Sciatic nerve (tissue), 2 donors: Measurements from ENCODE around the gene GRIN1. TPM values are rescaled to one million over a fixed set of nuclear protein-coding genes. Genes with fewer than 3 reads are reported as not detected.

Experiments used
- ATAC-seq: fragments of 200-7000 bp; cut with Tn5 transposase; one replicate; pipeline ENCODE4 v1.9.1; 2020; ENCODE audit warnings: mild to moderate bottlenecking, moderate library complexity
- DNase-seq: peaks from one replicate; pipeline ENCODE4 v3.0.0-alpha.2; 2020; ENCODE audit warnings: low spot score
- intact Hi-C: fragments of 100-400 bp; cut with DNase I; formaldehyde crosslinking; loops from one replicate; pipeline ENCODE4 v1.14.2; 2022
- total RNA-seq: library from RNA; stranded (reverse); fragmentation: NEBNext Ultra II Directional; extraction: Animal tissue kit (Norgen Biotek cat#: 25700); gene quantifications from one replicate; pipeline ENCODE4 v1.2.1, GENCODE V29; 2021
- donor health status: DM: no; HTN: no; CAD: no.
- donor health status: DM: no; HTN: no; CAD: no.

GRIN1 gene
- total RNA-seq, 1 donor from 2014 or later = not detected

GRCh38 chr9:137198051-137198901 is 59.3 kb downstream of the GRIN1 start:
- ATAC-seq (no peak), DNase-seq (no peak)
- intact Hi-C loops = no loop called here

- intact Hi-C loops = no loop called here
- ATAC-seq = no peak
These were observed 59.9 kb downstream of the GRIN1 start for GRCh38 chr9:137198902-137199283.

GRCh38 chr9:137199411-137200121 is 60.6 kb downstream of the GRIN1 start:
- DNase-seq (no peak), ATAC-seq (no peak)
- intact Hi-C loops = no loop called here

More at GRCh38 chr9:137198902-137199283, 59.9 kb downstream of the GRIN1 start:
- no peak for DNase-seq

GRCh38 chr9:137200311-137201204 is 61.6 kb downstream of the GRIN1 start, which contains the start of gene TPRN:
Gene TPRN, minus strand, starts transcription at chr9:137200741. Its CDS starts 30 bp downstream, at chr9:137200711.
- intact Hi-C loops = no loop called here
- DNase-seq = peak; percentile 99
- peak; percentile 99 for ATAC-seq

GRCh38 chr9:137201205-137201868 is 62.4 kb downstream of the GRIN1 start:
- no peak for ATAC-seq
- intact Hi-C loops = no loop called here

GRCh38 chr9:137202966-137203365 is 64.0 kb downstream of the GRIN1 start:
- ATAC-seq (no peak), DNase-seq (no peak)
- intact Hi-C loops = no loop called here

More at GRCh38 chr9:137201205-137201868, 62.4 kb downstream of the GRIN1 start:
- DNase-seq = no peak

GRCh38 chr9:137204731-137205125 is 65.8 kb downstream of the GRIN1 start:
- intact Hi-C loops = no loop called here
- ATAC-seq = no peak
- no peak for DNase-seq

- DNase-seq (peak; percentile 97), ATAC-seq (peak; percentile 72)
- intact Hi-C loops = no loop called here
These were observed 66.4 kb downstream of the GRIN1 start, which contains the start of the genes NDOR1 and TMEM203 for GRCh38 chr9:137205126-137206069. Gene NDOR1, plus strand, starts transcription at chr9:137205700. Its CDS starts 78 bp downstream, at chr9:137205778. Gene TMEM203, minus strand, starts transcription at chr9:137205648. Its CDS starts 234 bp downstream, at chr9:137205414.

GRCh38 chr9:137206602-137207001 is 67.6 kb downstream of the GRIN1 start:
- ATAC-seq = no peak
- intact Hi-C loops = no loop called here
- no peak for DNase-seq

- no peak for ATAC-seq
- intact Hi-C loops = no loop called here
- DNase-seq = no peak
These were observed 72.6 kb downstream of the GRIN1 start for GRCh38 chr9:137211532-137211931.

- DNase-seq (no peak), ATAC-seq (no peak)
- intact Hi-C loops = no loop called here
These were observed 73.6 kb downstream of the GRIN1 start for GRCh38 chr9:137212520-137212919.

- no peak for DNase-seq
- intact Hi-C loops = no loop called here
These were observed 74.5 kb downstream of the GRIN1 start for GRCh38 chr9:137213160-137214060.

GRCh38 chr9:137214620-137215019 is 75.7 kb downstream of the GRIN1 start:
- intact Hi-C loops = no loop called here
- ATAC-seq (no peak), DNase-seq (no peak)

More at GRCh38 chr9:137213160-137214060, 74.5 kb downstream of the GRIN1 start:
- ATAC-seq = no peak

GRCh38 chr9:137215196-137215986 is 76.4 kb downstream of the GRIN1 start:
- DNase-seq (no peak), ATAC-seq (no peak)
- intact Hi-C loops = no loop called here

- intact Hi-C loops = no loop called here
- DNase-seq (no peak), ATAC-seq (peak; percentile 4)
These were observed 77.4 kb downstream of the GRIN1 start for GRCh38 chr9:137216188-137216965.
